CD4-positive, alpha-beta T cell treated with Interleukin-17A for 4 hours (primary cell): ENCODE measurements around the gene FNTB.
A peak's percentile ranks its signal among the peaks of the same experiment; 100 is the strongest.

Experiments
- DNase-seq: peaks from one replicate; pipeline ENCODE4 v3.0.0-alpha.2; 2020; ENCODE audit warnings: mixed read lengths

The FNTB gene

GRCh38 chr14:65095633-65096205 is 109.0 kb downstream of the FNTB start:
- no peak for DNase-seq

GRCh38 chr14:65096323-65097089 is 109.8 kb downstream of the FNTB start:
- peak; percentile 10 for DNase-seq

GRCh38 chr14:65098586-65098985 is 111.9 kb downstream of the FNTB start:
- DNase-seq: no peak

GRCh38 chr14:65100922-65101541 is 114.3 kb downstream of the FNTB start:
- DNase-seq: no peak

GRCh38 chr14:65101631-65102440 is 115.1 kb downstream of the FNTB start:
- DNase-seq: peak; percentile 69

GRCh38 chr14:65102441-65103149 is 115.9 kb downstream of the FNTB start, which contains the start of gene MAX:
MAX (minus strand) TSS chr14:65102517; CDS start chr14:65102339, 178 bp downstream.
- DNase-seq: peak; percentile 97

- DNase-seq: peak; percentile 7
Measured at GRCh38 chr14:65103150-65103760, 116.6 kb downstream of the FNTB start.

GRCh38 chr14:65104791-65105190 is 118.1 kb downstream of the FNTB start:
- DNase-seq: no peak

GRCh38 chr14:65106316-65106715 is 119.6 kb downstream of the FNTB start:
- no peak for DNase-seq

- DNase-seq: no peak
Measured at GRCh38 chr14:65106736-65107135, 120.0 kb downstream of the FNTB start.

GRCh38 chr14:65107200-65107599 is 120.5 kb downstream of the FNTB start:
- DNase-seq: no peak

- no peak for DNase-seq
Measured at GRCh38 chr14:65109357-65109756, 122.7 kb downstream of the FNTB start.

GRCh38 chr14:65110525-65110924 is 123.8 kb downstream of the FNTB start:
- no peak for DNase-seq
